GM12892 (cell line): ENCODE measurements around the gene RIPK4.

Experiments
- POLR2A ChIP-seq: IDR thresholded peaks from 2 replicates; pipeline ENCODE4 v1.6.1; 2011; ENCODE audit warnings: low read depth, low read length, control low read depth
- POLR2AphosphoS5 ChIP-seq: IDR thresholded peaks from 2 replicates; pipeline ENCODE4 v1.6.1; 2011; ENCODE audit warnings: low read depth, low read length, control low read depth
- TAF1 ChIP-seq: IDR thresholded peaks from 2 replicates; pipeline ENCODE4 v1.6.1; 2011; ENCODE audit warnings: low read depth, mild to moderate bottlenecking, control low read depth, low read length, borderline replicate concordance

DNA sequence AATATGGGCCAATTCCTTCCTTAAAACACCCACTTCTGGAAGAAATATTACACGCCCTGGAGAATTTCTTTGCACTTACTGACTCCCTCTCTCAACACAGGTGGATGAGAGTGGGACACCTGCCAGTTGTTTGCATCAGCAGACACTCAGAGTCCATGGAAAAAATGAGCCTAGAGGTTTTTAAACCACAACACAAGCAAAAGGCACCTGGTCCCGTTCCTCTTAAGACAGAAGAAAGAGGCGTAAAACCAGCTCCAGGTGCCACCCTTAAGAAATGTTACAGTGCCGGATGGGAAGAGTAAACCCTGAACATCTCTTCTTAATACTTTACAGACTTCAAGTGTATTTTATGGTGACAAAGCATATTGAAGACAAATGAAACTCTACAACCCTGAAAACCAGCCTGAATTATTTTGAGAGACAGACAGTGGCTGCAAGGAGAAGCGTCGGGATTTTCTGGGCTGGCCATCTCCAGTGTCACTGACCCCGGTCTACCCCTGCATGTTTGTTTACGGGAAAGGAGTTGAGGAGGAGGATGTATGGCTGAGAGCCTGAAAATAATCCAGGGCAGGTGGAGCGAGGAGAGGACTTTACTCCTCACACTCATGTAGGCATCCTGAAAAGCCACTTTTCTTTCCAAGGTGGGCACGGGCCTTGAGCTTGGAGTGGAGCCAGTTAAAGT, 7.8 kb upstream of the RIPK4 start:
- TF ChIP-seq POLR2A, result no peak
- TF ChIP-seq TAF1, result no peak
- no peak for TF ChIP-seq POLR2AphosphoS5
